T-helper 17 cell (primary cell): ENCODE measurements around the gene C1QTNF1. TPM values are rescaled to one million over a fixed set of nuclear protein-coding genes. Genes with fewer than 3 reads are reported as not detected.

Experiments
- ATAC-seq: fragments of 150-1000 bp; cut with Tn5 transposase; 2 replicates; pipeline ENCODE4 v1.10.0; 2021; ENCODE audit warnings: mild to moderate bottlenecking, moderate library complexity
- DNase-seq, 3 donors: peaks; one replicate each; pipeline versions ENCODE4 v3.0.0 to v3.0.0-alpha.2; 2020 to 2021
- H3K9me3 ChIP-seq: one replicate; pipeline ENCODE4 v1.7.0; 2013; ENCODE audit warnings: low read length, mild to moderate bottlenecking; ENCODE audit not compliant: control insufficient read depth, poor library complexity, severe bottlenecking
- H3K27ac Mint-ChIP-seq: one replicate; pipeline ENCODE4 v1.8.0; 2022; ENCODE audit warnings: mild to moderate bottlenecking, moderate library complexity, mixed read lengths
- H3K27me3 Mint-ChIP-seq: one replicate; pipeline ENCODE4 v1.8.0; 2022; ENCODE audit warnings: mixed read lengths
- H3K36me3 Mint-ChIP-seq: one replicate; pipeline ENCODE4 v1.8.0; 2022; ENCODE audit warnings: low read depth, mixed read lengths
- H3K4me1 Mint-ChIP-seq: one replicate; pipeline ENCODE4 v1.8.0; 2022; ENCODE audit warnings: mild to moderate bottlenecking, mixed read lengths
- H3K4me3 Mint-ChIP-seq: one replicate; pipeline ENCODE4 v1.8.0; 2022; ENCODE audit warnings: mild to moderate bottlenecking, moderate library complexity, mixed read lengths
- total RNA-seq, 4 donors: library from RNA in 2 of 4; stranded (reverse) in 2 of 4; gene quantifications; one replicate each; pipeline ENCODE4 v1.2.3 and lab custom pipeline; 2022 to 2026

The C1QTNF1 gene
- total RNA-seq, 2 donors from 2014 or later: 0.13 TPM; not detected in 1

GRCh38 chr17:79097226-79098055, 73.5 kb downstream of the C1QTNF1 start:
- H3K4me3 Mint-ChIP-seq: peak overlapping the region; percentile 63
- H3K4me1 Mint-ChIP-seq: peaks cover 7% of the 10 kb centered on the region
- no peak overlapping the region for H3K27ac Mint-ChIP-seq
- peaks cover 2% of the 10 kb centered on the region for H3K36me3 Mint-ChIP-seq
- no peak for ATAC-seq
- DNase-seq: no peak
- no peaks in the 10 kb centered on the region for H3K9me3 ChIP-seq
- peaks cover 62% of the 10 kb centered on the region for H3K27me3 Mint-ChIP-seq

DNA sequence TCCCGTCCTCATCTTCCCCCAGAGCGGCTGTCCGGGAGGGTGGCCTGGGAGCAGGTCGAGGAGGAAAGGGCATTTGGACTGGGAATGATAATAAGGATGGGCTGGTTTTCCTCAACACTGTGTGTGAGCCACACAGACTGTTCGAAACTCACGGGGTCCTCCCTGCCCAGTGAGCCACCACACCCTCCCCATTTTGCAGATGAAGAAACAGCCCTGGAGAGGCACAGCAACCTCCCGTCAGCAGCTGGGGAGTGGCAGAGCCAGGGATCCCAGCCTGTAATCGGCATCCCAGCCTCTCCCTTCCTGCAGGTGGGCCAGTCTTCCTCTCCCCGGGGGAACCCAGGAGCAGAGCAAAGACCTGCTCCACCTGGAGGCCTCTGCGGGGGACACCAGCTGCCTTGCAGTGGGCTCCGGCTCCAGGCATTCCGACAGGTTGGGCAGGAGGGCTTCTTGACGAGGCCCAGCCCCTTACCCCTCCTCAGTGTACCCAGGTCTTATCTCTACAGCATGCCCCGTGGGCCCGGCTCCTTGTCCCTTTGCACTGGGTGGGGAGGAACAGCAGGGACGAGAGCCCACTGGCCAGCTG, 74.4 kb downstream of the C1QTNF1 start:
- no peak overlapping the region for H3K27ac Mint-ChIP-seq
- peaks cover 6% of the 10 kb centered on the region for H3K4me1 Mint-ChIP-seq
- ATAC-seq (no peak), DNase-seq (no peak)
- H3K9me3 ChIP-seq: no peaks in the 10 kb centered on the region
- peaks cover 2% of the 10 kb centered on the region for H3K36me3 Mint-ChIP-seq
- H3K4me3 Mint-ChIP-seq: peak overlapping the region; percentile 63
- peaks cover 61% of the 10 kb centered on the region for H3K27me3 Mint-ChIP-seq

Other genes with a start within 250 kb of the C1QTNF1 start
- 100 to 1,000 TPM; 462 to 497 TPM for gene CYTH1, start 241.9 kb upstream of the C1QTNF1 start, total RNA-seq
- 100 to 1,000 TPM; 418 to 474 TPM for gene USP36, start 183.4 kb upstream of the C1QTNF1 start, total RNA-seq
- gene CEP295NL, start 121.0 kb upstream of the C1QTNF1 start, total RNA-seq: 1 to 10 TPM; 2.0 to 2.9 TPM
- 1 to 10 TPM; 4.1 to 6.7 TPM for gene TIMP2, start 98.8 kb upstream of the C1QTNF1 start, total RNA-seq
- 10 to 100 TPM; 31.7 to 45.2 TPM for gene LGALS3BP, start 44.2 kb upstream of the C1QTNF1 start, total RNA-seq
- 10 to 100 TPM; 47.8 to 50.2 TPM for gene CANT1, start 14.4 kb upstream of the C1QTNF1 start, total RNA-seq
- 10 to 100 TPM; 56.2 to 60.1 TPM for gene ENGASE, start 50.7 kb downstream of the C1QTNF1 start, total RNA-seq